CD4-positive, alpha-beta T cell treated with Interferon gamma for 1 hour (primary cell): Measurements from ENCODE around the gene MS4A18.
"Not testable (repeated sequence)": the region's sequence is repeated elsewhere in the genome, so short reads cannot be mapped to it uniquely, and the experiment has no call there.

Source experiments
- DNase-seq: peaks from one replicate; pipeline ENCODE4 v3.0.0-alpha.2; 2020

MS4A18 gene

GRCh38 chr11:60724420-60724819, at the start of gene MS4A18:
Gene MS4A18, plus strand, starts transcription at chr11:60724720.
- DNase-seq = no peak

- DNase-seq = not testable (repeated sequence)
Measured at GRCh38 chr11:60678231-60678630, 46.3 kb upstream of the MS4A18 start.

GRCh38 chr11:60679879-60680278, 44.6 kb upstream of the MS4A18 start:
- DNase-seq = no peak

GRCh38 chr11:60680455-60681119, 43.9 kb upstream of the MS4A18 start:
- no peak for DNase-seq

GRCh38 chr11:60684541-60684848, 40.0 kb upstream of the MS4A18 start:
- DNase-seq = peak; percentile 5

GRCh38 chr11:60691661-60692060, 32.9 kb upstream of the MS4A18 start:
- DNase-seq = no peak

- no peak for DNase-seq
Measured at GRCh38 chr11:60699284-60699691, 25.2 kb upstream of the MS4A18 start, which contains the start of gene MS4A8. Gene MS4A8, plus strand, starts transcription at chr11:60699612. Its CDS starts 1,249 bp downstream, at chr11:60700861.

GRCh38 chr11:60699936-60700335, 24.6 kb upstream of the MS4A18 start:
- DNase-seq = no peak

- no peak for DNase-seq
Measured at GRCh38 chr11:60700689-60701468, 23.6 kb upstream of the MS4A18 start.

- DNase-seq = no peak
Measured at GRCh38 chr11:60701469-60701818, 23.1 kb upstream of the MS4A18 start.

GRCh38 chr11:60703374-60703773, 21.1 kb upstream of the MS4A18 start:
- DNase-seq = no peak

GRCh38 chr11:60705895-60706294, 18.6 kb upstream of the MS4A18 start:
- no peak for DNase-seq

GRCh38 chr11:60706931-60707330, 17.6 kb upstream of the MS4A18 start:
- no peak for DNase-seq

- DNase-seq = no peak
Measured at GRCh38 chr11:60710482-60710881, 14.0 kb upstream of the MS4A18 start.

- DNase-seq = no peak
Measured at GRCh38 chr11:60711276-60711675, 13.2 kb upstream of the MS4A18 start.

- DNase-seq = not testable (repeated sequence)
Measured at GRCh38 chr11:60713423-60713822, 11.1 kb upstream of the MS4A18 start.

- DNase-seq = peak; percentile 12
Measured at GRCh38 chr11:60717956-60718355, 6.6 kb upstream of the MS4A18 start.

GRCh38 chr11:60718524-60719316, 5.8 kb upstream of the MS4A18 start:
- DNase-seq = no peak

- no peak for DNase-seq
Measured at GRCh38 chr11:60719391-60719790, 5.1 kb upstream of the MS4A18 start.

- DNase-seq = no peak
Measured at GRCh38 chr11:60720460-60720859, 4.1 kb upstream of the MS4A18 start.

GRCh38 chr11:60725592-60725991, 1.1 kb downstream of the MS4A18 start:
- DNase-seq = no peak

GRCh38 chr11:60731586-60731985, 7.1 kb downstream of the MS4A18 start:
- DNase-seq = no peak

GRCh38 chr11:60734279-60734678, 9.8 kb downstream of the MS4A18 start:
- DNase-seq = no peak

- no peak for DNase-seq
Measured at GRCh38 chr11:60739114-60739513, 14.6 kb downstream of the MS4A18 start.
